Measurements from ENCODE around the gene TMEM212. TPM values are rescaled to one million over a fixed set of nuclear protein-coding genes. Genes with fewer than 3 reads are reported as not detected.

TMEM212 gene
- not detected for total RNA-seq

DNA sequence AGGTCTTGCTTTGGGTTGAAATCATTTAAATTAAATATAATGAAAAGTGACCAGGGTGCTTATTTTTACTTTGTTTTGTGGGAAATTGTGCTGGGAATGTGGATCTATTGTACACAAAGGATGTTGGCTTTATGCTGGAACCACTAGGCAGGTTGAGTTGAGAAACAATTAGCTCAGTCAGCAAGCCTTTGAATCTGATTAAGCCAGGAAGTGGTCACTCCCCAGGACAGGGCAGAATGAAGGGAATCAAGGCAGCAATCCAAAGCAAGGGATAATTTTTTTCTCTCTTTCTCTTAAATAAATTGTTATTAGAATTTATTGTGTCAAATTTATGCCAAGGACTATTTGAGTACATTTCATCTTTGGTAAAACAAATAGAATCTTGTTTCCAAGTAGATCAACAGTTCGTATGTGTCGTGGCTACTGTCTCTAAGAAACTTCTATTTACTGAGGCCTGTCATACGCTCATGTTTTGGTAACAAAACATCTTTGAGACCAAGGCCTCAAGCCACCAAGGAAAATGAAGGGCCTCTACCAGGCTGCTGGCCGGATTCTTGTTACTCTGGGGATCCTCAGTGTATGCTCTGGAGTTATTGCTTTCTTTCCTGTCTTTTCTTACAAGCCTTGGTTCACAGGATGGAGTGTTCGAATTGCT, at the start of gene TMEM212:
Gene TMEM212 (plus strand): TSS at position 486 of the 655 bp plus-strand sequence. CDS start 35 bp downstream, at position 521.
- CTCF ChIA-PET, result interaction anchor here (0.6 kb wide), 1 partner anchor 160 kb away, joined by 4 read pairs; no protein-coding TSS in a partner anchor
- Mint-ChIP-seq H3K27ac (no peak within 1 kb of the TSS), H3K4me1 (ENCODE audit: low read depth) (peaks cover 18% of the 10 kb centered on the region), H3K27me3 (ENCODE audit: low read depth) (peaks cover 8% of the 10 kb centered on the region), H3K4me3 (no peak within 1 kb of the TSS), H3K9me3 (no peaks in the 10 kb centered on the region), H3K36me3 (ENCODE audit: low read depth) (no peaks in the 10 kb centered on the region)
- intact Hi-C loops (cut with micrococcal nuclease), result no loop called here
- no peak for DNase-seq

DNA sequence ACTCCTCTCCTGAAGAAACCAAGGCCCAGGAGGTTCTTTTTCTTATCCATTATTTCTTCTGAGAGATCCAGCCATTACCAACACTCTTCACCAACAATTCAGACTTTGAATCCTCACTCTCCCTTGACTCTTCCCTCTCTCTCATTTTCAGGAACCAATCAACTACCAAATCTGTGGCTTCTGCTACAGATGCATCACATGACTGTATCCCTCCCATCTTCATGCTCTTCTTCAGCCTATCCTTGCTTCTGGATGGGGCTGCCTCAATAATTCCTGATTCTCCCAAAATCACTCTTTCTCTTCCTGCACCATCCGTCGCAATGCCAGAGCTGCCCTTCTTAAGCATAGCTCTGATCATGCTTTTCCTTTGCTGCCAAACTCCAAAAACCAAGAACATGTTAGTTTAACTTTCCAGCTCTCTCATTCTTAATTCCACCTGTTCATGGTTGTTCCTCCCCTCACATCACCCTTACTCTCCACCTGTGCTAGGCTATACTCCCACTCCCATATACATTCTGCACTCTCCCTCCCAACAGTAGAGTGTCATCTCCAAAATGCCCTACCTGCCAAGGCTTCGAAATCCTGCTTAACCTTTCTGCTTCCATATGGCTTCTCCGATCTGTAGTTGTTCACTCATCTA, 46.4 kb upstream of the TMEM212 start:
- Mint-ChIP-seq H3K27ac (no peak overlapping the region), H3K4me1 (ENCODE audit: low read depth) (peaks cover 4% of the 10 kb centered on the region), H3K27me3 (ENCODE audit: low read depth) (no peaks in the 10 kb centered on the region), H3K9me3 (no peaks in the 10 kb centered on the region), H3K36me3 (ENCODE audit: low read depth) (no peaks in the 10 kb centered on the region), H3K4me3 (no peak overlapping the region)
- CTCF ChIA-PET, result interaction anchor here (1.0 to 2.2 kb wide), 2 partner anchors 24 to 536 kb away, joined by 3 to 8 read pairs; no protein-coding TSS in a partner anchor
- no peak for DNase-seq
- intact Hi-C loops (cut with micrococcal nuclease), result no loop called here

DNA sequence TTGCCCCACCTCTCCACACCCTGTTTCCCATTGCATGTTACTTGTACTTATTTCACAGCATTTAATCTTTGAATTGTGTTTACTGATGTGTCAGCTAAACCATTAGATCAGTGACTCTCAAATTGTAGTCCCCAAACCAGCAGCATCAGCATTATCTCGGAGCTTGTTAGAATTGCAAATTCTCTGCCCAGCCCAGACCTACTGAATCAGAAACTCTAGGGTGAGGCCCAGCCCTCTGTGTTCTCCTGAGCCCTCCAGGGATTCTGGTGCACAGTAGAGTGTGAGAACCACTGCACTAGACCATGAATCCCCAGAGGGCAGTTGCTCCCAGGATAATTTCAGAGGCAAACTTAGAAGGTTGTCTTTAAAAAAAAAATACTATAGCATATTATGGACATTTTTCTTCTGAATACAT, 45.9 kb upstream of the TMEM212 start:
- Mint-ChIP-seq H3K4me1 (ENCODE audit: low read depth) (peaks cover 7% of the 10 kb centered on the region), H3K27me3 (ENCODE audit: low read depth) (peaks cover 2% of the 10 kb centered on the region), H3K9me3 (no peaks in the 10 kb centered on the region), H3K4me3 (no peak overlapping the region), H3K36me3 (ENCODE audit: low read depth) (no peaks in the 10 kb centered on the region), H3K27ac (no peak overlapping the region)
- intact Hi-C loops (cut with micrococcal nuclease), result no loop called here
- CTCF ChIA-PET, result interaction anchor here (0.6 to 2.2 kb wide), 2 partner anchors 25 to 992 kb away, joined by 3 to 8 read pairs; no protein-coding TSS in a partner anchor
- DNase-seq, result no peak

DNA sequence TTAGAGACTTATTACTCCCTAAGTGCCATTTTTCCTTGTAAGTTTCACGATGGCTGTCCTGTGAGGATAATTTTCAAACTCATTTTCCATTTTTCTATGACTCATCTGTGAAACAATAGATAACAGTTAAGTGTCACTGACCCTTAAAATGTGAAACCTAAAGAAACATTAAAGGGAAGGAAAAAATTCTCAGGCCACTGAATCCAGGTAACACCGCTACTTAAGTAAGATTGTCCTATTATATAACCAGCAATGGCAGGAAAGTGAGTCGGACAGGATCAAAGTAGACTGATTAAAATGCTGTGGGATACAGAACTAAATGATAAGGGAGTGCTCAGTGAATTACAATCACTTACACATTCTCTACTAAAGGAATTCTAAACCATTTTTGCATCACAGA, 45.3 kb upstream of the TMEM212 start:
- CTCF ChIA-PET, result interaction anchor here (0.6 to 2.2 kb wide), 2 partner anchors 25 to 991 kb away, joined by 3 to 8 read pairs; no protein-coding TSS in a partner anchor
- H3K36me3 Mint-ChIP-seq (ENCODE audit: low read depth), result no peaks in the 10 kb centered on the region

GRCh38 chr3:171799501-171799900, 43.6 kb upstream of the TMEM212 start:
- CTCF ChIA-PET, result no interaction called here
- intact Hi-C loops (cut with micrococcal nuclease), result no loop called here
- H3K4me1 Mint-ChIP-seq (ENCODE audit: low read depth), result peaks cover 8% of the 10 kb centered on the region
- no peak overlapping the region for H3K4me3 Mint-ChIP-seq
- DNase-seq, result no peak
- H3K27ac Mint-ChIP-seq, result no peak overlapping the region
- no peaks in the 10 kb centered on the region for H3K36me3 Mint-ChIP-seq (ENCODE audit: low read depth)
- H3K9me3 Mint-ChIP-seq, result no peaks in the 10 kb centered on the region
- H3K27me3 Mint-ChIP-seq (ENCODE audit: low read depth), result peaks cover 8% of the 10 kb centered on the region

More for the DNA sequence above, 45.3 kb upstream of the TMEM212 start:
- intact Hi-C loops (cut with micrococcal nuclease), result no loop called here
- Mint-ChIP-seq H3K4me3 (no peak overlapping the region), H3K9me3 (no peaks in the 10 kb centered on the region), H3K27ac (no peak overlapping the region), H3K27me3 (ENCODE audit: low read depth) (peaks cover 5% of the 10 kb centered on the region), H3K4me1 (ENCODE audit: low read depth) (peaks cover 8% of the 10 kb centered on the region)
- DNase-seq, result no peak

DNA sequence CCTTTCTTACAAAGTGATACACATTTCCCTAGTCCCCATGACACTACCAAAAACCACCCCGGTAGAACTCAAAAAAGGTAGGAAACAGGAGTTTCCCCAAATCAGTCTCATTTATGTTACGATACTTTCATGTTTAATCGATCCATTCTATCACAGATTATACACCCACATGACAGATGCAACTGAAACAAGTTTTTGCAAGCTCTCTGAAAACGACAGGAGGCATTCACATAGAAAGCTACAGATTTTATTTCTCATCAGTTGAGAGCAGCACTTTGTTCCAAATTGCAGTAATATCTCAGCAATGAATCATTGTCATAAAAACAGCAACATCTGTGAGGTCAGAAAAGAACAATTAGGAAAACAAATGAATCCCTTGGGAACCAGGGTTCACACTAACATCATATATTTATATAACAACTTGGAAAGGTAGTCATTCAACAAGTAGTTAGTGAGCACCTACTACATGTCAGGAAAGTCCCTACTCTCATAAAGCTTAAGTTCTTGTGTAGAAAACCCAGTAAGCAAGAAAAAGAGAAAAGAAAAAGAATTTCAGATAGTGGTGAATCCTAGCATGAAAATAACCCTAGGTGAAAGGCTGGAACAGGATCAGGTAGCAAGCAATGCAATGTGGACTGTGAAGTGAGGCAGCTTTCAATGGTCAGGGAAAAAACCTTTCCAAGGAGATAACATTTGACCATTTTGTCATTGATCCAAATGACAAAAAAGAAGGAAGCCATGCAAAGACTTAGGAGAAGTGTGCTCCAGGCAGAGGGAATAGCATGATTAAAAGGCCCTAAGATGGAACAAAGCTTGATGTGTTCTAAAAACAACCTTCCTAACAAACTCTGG, 41.2 kb upstream of the TMEM212 start:
- Mint-ChIP-seq H3K27ac (no peak overlapping the region), H3K4me3 (no peak overlapping the region), H3K9me3 (no peaks in the 10 kb centered on the region), H3K27me3 (ENCODE audit: low read depth) (peaks cover 9% of the 10 kb centered on the region), H3K36me3 (ENCODE audit: low read depth) (no peaks in the 10 kb centered on the region), H3K4me1 (ENCODE audit: low read depth) (peaks cover 8% of the 10 kb centered on the region)
- no peak for DNase-seq
- intact Hi-C loops (cut with micrococcal nuclease), result no loop called here
- CTCF ChIA-PET, result interaction anchor here (0.6 kb wide), 2 partner anchors 13 to 600 kb away, joined by 3 to 4 read pairs; no protein-coding TSS in a partner anchor

- Mint-ChIP-seq H3K9me3 (no peaks in the 10 kb centered on the region), H3K27ac (no peak overlapping the region), H3K4me3 (no peak overlapping the region), H3K36me3 (ENCODE audit: low read depth) (no peaks in the 10 kb centered on the region), H3K27me3 (ENCODE audit: low read depth) (peaks cover 15% of the 10 kb centered on the region), H3K4me1 (ENCODE audit: low read depth) (peaks cover 8% of the 10 kb centered on the region)
- CTCF ChIA-PET, result interaction anchor here (0.6 kb wide), 1 partner anchor 14 kb away, joined by 3 read pairs; no protein-coding TSS in a partner anchor
- no peak for DNase-seq
- intact Hi-C loops (cut with micrococcal nuclease), result no loop called here
Measured at GRCh38 chr3:171802590-171802956, 40.6 kb upstream of the TMEM212 start.

- DNase-seq, result no peak
- intact Hi-C loops (cut with micrococcal nuclease), result no loop called here
- Mint-ChIP-seq H3K9me3 (no peaks in the 10 kb centered on the region), H3K4me3 (no peak overlapping the region), H3K4me1 (ENCODE audit: low read depth) (peaks cover 8% of the 10 kb centered on the region), H3K27me3 (ENCODE audit: low read depth) (peaks cover 18% of the 10 kb centered on the region), H3K27ac (no peak overlapping the region), H3K36me3 (ENCODE audit: low read depth) (no peaks in the 10 kb centered on the region)
- CTCF ChIA-PET, result no interaction called here
Measured at GRCh38 chr3:171803044-171803443, 40.1 kb upstream of the TMEM212 start.

- CTCF ChIA-PET, result no interaction called here
Measured at GRCh38 chr3:171804618-171805389, 38.3 kb upstream of the TMEM212 start.

DNA sequence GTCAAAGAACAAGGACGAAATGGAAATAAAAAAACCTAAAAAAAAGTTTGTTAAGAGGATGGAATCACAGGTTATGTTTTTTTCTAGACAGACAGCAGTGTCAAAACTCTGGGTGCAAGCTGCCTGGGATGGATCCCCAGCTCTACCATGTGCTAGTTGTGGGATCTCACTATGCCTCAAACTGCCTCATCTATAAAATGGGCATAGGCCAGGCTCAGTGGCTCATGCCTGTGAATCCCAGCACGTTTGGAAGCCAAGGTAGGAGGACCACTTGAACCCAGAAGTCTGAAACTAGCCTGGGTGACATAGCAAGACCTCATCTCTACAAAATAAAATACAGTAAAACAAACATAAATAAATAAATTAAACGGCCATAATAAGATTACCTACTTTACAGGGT, 37.5 kb upstream of the TMEM212 start:
- H3K36me3 Mint-ChIP-seq (ENCODE audit: low read depth), result no peaks in the 10 kb centered on the region
- CTCF ChIA-PET, result no interaction called here
- peaks cover 16% of the 10 kb centered on the region for H3K4me1 Mint-ChIP-seq (ENCODE audit: low read depth)
- no peak overlapping the region for H3K4me3 Mint-ChIP-seq
- H3K9me3 Mint-ChIP-seq, result no peaks in the 10 kb centered on the region
- no peak for DNase-seq
- peaks cover 32% of the 10 kb centered on the region for H3K27me3 Mint-ChIP-seq (ENCODE audit: low read depth)
- H3K27ac Mint-ChIP-seq, result no peak overlapping the region
- intact Hi-C loops (cut with micrococcal nuclease), result no loop called here

More at GRCh38 chr3:171804618-171805389, 38.3 kb upstream of the TMEM212 start:
- no peaks in the 10 kb centered on the region for H3K9me3 Mint-ChIP-seq
- H3K36me3 Mint-ChIP-seq (ENCODE audit: low read depth), result no peaks in the 10 kb centered on the region
- no peak overlapping the region for H3K4me3 Mint-ChIP-seq
- DNase-seq, result no peak
- H3K27me3 Mint-ChIP-seq (ENCODE audit: low read depth), result peaks cover 27% of the 10 kb centered on the region
- intact Hi-C loops (cut with micrococcal nuclease), result no loop called here
- H3K4me1 Mint-ChIP-seq (ENCODE audit: low read depth), result peaks cover 14% of the 10 kb centered on the region
- H3K27ac Mint-ChIP-seq, result no peak overlapping the region

- no peak for DNase-seq
- Mint-ChIP-seq H3K4me3 (no peak overlapping the region), H3K27me3 (ENCODE audit: low read depth) (peaks cover 39% of the 10 kb centered on the region), H3K4me1 (ENCODE audit: low read depth) (peaks cover 15% of the 10 kb centered on the region), H3K36me3 (ENCODE audit: low read depth) (no peaks in the 10 kb centered on the region), H3K27ac (no peak overlapping the region), H3K9me3 (no peaks in the 10 kb centered on the region)
- intact Hi-C loops (cut with micrococcal nuclease), result no loop called here
- CTCF ChIA-PET, result interaction anchor here (0.6 kb wide), 1 partner anchor 805 kb away, joined by 4 read pairs; no protein-coding TSS in a partner anchor
Measured at GRCh38 chr3:171806200-171807128, 36.7 kb upstream of the TMEM212 start.

Measured in activated naive CD4-positive, alpha-beta T cell treated with anti-CD3 and anti-CD28 coated beads for 36 hours (primary cell).